ENCODE results near the gene ASB11.

GRCh38 chrX:15254852-15255251, 60.6 kb downstream of the ASB11 start:
- no peak for TF ChIP-seq CTCF (IDR thresholded peaks at IDR 0.05)
- no peak for TF ChIP-seq POLR2A (IDR thresholded peaks at IDR 0.05)

Measured in upper lobe of left lung (tissue), 4 donors.